A673 (cell line): ENCODE measurements around the gene MT1B. TPM values are rescaled to one million over a fixed set of nuclear protein-coding genes. Genes with fewer than 3 reads are reported as not detected.
A peak's percentile ranks its signal among the peaks of the same experiment; 100 is the strongest.

Experiments
- BruUV-seq: library from RNA; stranded (reverse); fragments of 400-500 nt; replicated peaks from 2 replicates; lab custom pipeline; 2021; lab: Mats Ljungman, UMichigan
- CTCF ChIA-PET: fragments of 300-600 bp; sonication (Branson Sonifier 250); formaldehyde crosslinking; loops from one replicate; lab custom pipeline; 2022; ENCODE audit warnings: antibody characterized with exemption; lab: Charles Lee
- POLR2A ChIA-PET: fragments of 300-600 bp; sonication (Branson Sonifier 250); formaldehyde crosslinking; loops from one replicate; lab custom pipeline; 2022; ENCODE audit warnings: antibody characterized with exemption; ENCODE audit not compliant: low non-redundant PET; lab: Charles Lee
- DNase-seq: peaks from one replicate; pipeline ENCODE4 v3.0.0-alpha.2; 2015; ENCODE audit warnings: low spot score
- H3K27ac ChIP-seq: fragments of 200-600 bp; sonication (generic); 2 replicates; pipeline ENCODE4 v1.5.1; 2016; ENCODE audit warnings: mixed run types, low read depth, mild to moderate bottlenecking, mixed read lengths, antibody characterized with exemption, low read length; ENCODE audit not compliant: poor library complexity, severe bottlenecking
- H3K27me3 ChIP-seq: fragments of 200-600 bp; sonication (generic); replicated peaks from 2 replicates; pipeline ENCODE4 v1.6.1; 2017; ENCODE audit warnings: mixed run types, low read depth, mild to moderate bottlenecking, mixed read lengths, antibody characterized with exemption, low read length; ENCODE audit not compliant: insufficient read depth, poor library complexity
- H3K36me3 ChIP-seq: fragments of 200-600 bp; sonication (generic); 2 replicates; pipeline ENCODE4 v1.6.1; 2016; ENCODE audit warnings: mixed run types, mild to moderate bottlenecking, mixed read lengths, antibody characterized with exemption, low read length; ENCODE audit not compliant: insufficient read depth, poor library complexity, severe bottlenecking
- H3K4me1 ChIP-seq: fragments of 200-600 bp; sonication (generic); 2 replicates; pipeline ENCODE4 v1.6.1; 2017; ENCODE audit warnings: mixed run types, mild to moderate bottlenecking, mixed read lengths, antibody characterized with exemption, low read length; ENCODE audit not compliant: insufficient read depth, poor library complexity, severe bottlenecking
- H3K4me3 ChIP-seq: fragments of 200-600 bp; sonication (generic); 2 replicates; pipeline ENCODE4 v1.5.1; 2016; ENCODE audit warnings: low read depth, mixed run types, mild to moderate bottlenecking, mixed read lengths, low read length; ENCODE audit not compliant: poor library complexity, severe bottlenecking
- H3K9me3 ChIP-seq: fragments of 200-600 bp; sonication (generic); 2 replicates; pipeline ENCODE4 v1.6.1; 2016; ENCODE audit warnings: mixed run types, low read depth, mild to moderate bottlenecking, mixed read lengths, antibody characterized with exemption, low read length; ENCODE audit not compliant: poor library complexity, severe bottlenecking
- CTCF ChIP-seq: fragments of 300-800, 200-600 bp; sonication (generic); conservative IDR thresholded peaks from 2 replicates; pipeline ENCODE4 v1.5.1; 2017; ENCODE audit warnings: low read depth, mild to moderate bottlenecking, antibody characterized with exemption, low read length, moderate library complexity, mixed read lengths
- EZH2 ChIP-seq: fragments of 200-600 bp; sonication (generic); IDR thresholded peaks from 2 replicates; pipeline ENCODE4 v1.6.1; 2017; ENCODE audit warnings: borderline replicate concordance, low read depth, mild to moderate bottlenecking, mixed read lengths, antibody characterized with exemption, low read length; ENCODE audit not compliant: poor library complexity, severe bottlenecking
- intact Hi-C: fragments of 100-400 bp; cut with micrococcal nuclease; formaldehyde crosslinking; loops from one replicate; pipeline ENCODE4 v1.10.0; 2022; ENCODE audit not compliant: unreplicated experiment
- total RNA-seq: library from RNA; stranded (reverse); gene quantifications from 2 replicates; pipeline ENCODE4 v1.2.3, GENCODE V29; 2021

MT1B gene
- total RNA-seq, 1 experiment from 2014 or later = not detected

- Histone ChIP-seq H3K4me3 (peak within 1 kb of the TSS; percentile 31), H3K9me3 (no peaks in the 10 kb centered on the region), H3K27ac (no peak within 1 kb of the TSS), H3K4me1 (no peaks in the 10 kb centered on the region), H3K27me3 (peaks cover 70% of the 10 kb centered on the region), H3K36me3 (no peaks in the 10 kb centered on the region)
- ChIA-PET CTCF (no interaction called here), POLR2A (no interaction called here)
- peak; percentile 89 for TF ChIP-seq EZH2
- no peak for TF ChIP-seq CTCF
- DNase-seq = no peak
- no TSS peak for BruUV-seq
- intact Hi-C loops = no loop called here
Observed at GRCh38 chr16:56637814-56638750, 13.6 kb upstream of the MT1B start, which contains the start of gene MT1A. Gene MT1A (plus strand): TSS chr16:56638666. CDS start chr16:56638739, 73 bp downstream.

- Histone ChIP-seq H3K4me1 (no peaks in the 10 kb centered on the region), H3K36me3 (no peaks in the 10 kb centered on the region), H3K27me3 (peaks cover 71% of the 10 kb centered on the region), H3K27ac (no peak overlapping the region), H3K4me3 (no peak overlapping the region), H3K9me3 (no peaks in the 10 kb centered on the region)
- ChIA-PET CTCF (no interaction called here), POLR2A (no interaction called here)
- DNase-seq = no peak
- intact Hi-C loops = no loop called here
- BruUV-seq = no TSS peak
- TF ChIP-seq EZH2 = no peak
- TF ChIP-seq CTCF = no peak
Observed at GRCh38 chr16:56639045-56639444, 12.6 kb upstream of the MT1B start.

- H3K4me3 ChIP-seq = no peak overlapping the region
- BruUV-seq = no TSS peak
- ChIA-PET CTCF (no interaction called here), POLR2A (no interaction called here)
- H3K9me3 ChIP-seq = no peaks in the 10 kb centered on the region
- TF ChIP-seq CTCF (no peak), EZH2 (no peak)
- no peaks in the 10 kb centered on the region for H3K36me3 ChIP-seq
- H3K4me1 ChIP-seq = no peaks in the 10 kb centered on the region
- no peak for DNase-seq
- intact Hi-C loops = no loop called here
- no peak overlapping the region for H3K27ac ChIP-seq
- H3K27me3 ChIP-seq = peaks cover 63% of the 10 kb centered on the region
Observed at GRCh38 chr16:56640076-56640475, 11.6 kb upstream of the MT1B start.
